GM18861 (cell line): ENCODE measurements around the gene PAQR7.

Experiments
- ATAC-seq: cut with Tn5 transposase; IDR thresholded peaks from one replicate; pipeline ENCODE4 v1.9.1; 2021; ENCODE audit not compliant: unreplicated experiment

Gene PAQR7

GRCh38 chr1:25875154-25875855, at the start of gene PAQR7:
PAQR7 (minus strand) TSS chr1:25875708; CDS start chr1:25863839, 11,869 bp downstream.
- ATAC-seq: no peak

DNA sequence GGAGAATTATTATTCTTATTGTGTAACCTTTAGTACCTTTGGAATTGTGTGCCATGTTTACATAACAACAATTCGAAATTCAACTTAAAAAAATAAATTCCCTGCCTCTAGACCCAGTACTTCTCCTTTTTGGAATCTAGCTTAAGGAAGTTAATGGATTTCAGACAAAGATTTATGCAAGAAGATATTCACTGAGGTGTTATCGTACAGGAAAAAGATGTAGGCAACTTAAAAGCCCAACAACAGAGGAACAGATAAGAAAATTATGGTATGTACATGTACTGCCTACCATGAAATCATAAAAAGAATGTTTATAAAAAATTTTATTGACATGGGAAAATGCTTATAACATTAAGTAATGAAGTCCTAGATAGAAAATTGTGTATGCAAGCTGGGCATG, 48.9 kb upstream of the PAQR7 start:
- no peak for ATAC-seq

DNA sequence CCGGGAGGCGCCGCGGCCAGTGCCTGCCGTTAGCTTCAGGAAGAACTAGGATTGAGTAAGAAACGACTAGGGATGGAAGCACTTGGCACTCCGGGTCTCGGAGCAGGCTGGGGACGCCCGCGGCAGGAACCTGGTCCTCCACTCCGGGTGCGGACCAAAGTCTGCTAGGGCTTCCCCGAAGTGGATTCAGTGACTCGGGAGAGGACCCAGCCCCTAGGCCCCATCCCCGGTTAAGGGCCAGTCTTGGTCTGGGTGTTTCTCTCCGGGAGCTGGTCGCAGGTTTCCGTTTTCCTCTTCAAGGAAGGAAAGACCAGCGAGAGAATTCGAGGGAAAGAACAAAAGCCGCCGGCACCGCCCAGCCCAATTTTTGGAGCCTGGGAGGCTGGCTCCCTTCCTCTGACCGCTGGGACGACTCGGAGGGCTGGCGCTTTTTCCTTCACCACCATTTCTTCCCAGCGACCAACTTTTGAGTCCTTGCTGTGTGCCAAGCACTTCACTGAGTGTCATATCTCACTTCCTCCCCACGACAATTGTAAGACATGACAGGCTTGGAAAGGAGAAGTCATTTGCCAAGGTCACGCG, 47.6 kb upstream of the PAQR7 start:
- ATAC-seq: no peak

- no peak for ATAC-seq
Observed at GRCh38 chr1:25922056-25922970, 46.8 kb upstream of the PAQR7 start.

GRCh38 chr1:25918615-25919014, 43.1 kb upstream of the PAQR7 start:
- ATAC-seq: no peak

- ATAC-seq: no peak
Observed at GRCh38 chr1:25917996-25918395, 42.5 kb upstream of the PAQR7 start.

GRCh38 chr1:25916460-25916859, 41.0 kb upstream of the PAQR7 start:
- no peak for ATAC-seq

GRCh38 chr1:25914074-25914995, 38.8 kb upstream of the PAQR7 start:
- no peak for ATAC-seq

DNA sequence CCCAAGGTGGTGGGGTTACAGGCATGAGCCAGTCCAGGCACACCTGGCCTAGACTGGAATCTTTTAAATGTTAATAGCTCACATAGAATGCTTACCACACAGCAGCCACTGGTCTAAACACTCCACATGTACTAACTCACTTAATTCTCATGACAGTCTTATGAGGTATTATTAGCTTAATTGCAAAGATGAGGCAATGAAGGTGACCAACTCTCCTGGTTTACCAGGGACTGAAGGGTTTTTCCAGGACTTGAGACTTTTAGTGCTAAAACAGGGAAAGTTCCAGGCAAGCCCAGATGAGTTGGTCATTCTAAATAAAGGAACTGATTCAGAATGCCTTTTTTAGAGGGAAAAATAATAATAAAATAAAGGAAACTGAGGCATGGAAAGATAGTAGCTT, 37.7 kb upstream of the PAQR7 start:
- ATAC-seq: no peak

DNA sequence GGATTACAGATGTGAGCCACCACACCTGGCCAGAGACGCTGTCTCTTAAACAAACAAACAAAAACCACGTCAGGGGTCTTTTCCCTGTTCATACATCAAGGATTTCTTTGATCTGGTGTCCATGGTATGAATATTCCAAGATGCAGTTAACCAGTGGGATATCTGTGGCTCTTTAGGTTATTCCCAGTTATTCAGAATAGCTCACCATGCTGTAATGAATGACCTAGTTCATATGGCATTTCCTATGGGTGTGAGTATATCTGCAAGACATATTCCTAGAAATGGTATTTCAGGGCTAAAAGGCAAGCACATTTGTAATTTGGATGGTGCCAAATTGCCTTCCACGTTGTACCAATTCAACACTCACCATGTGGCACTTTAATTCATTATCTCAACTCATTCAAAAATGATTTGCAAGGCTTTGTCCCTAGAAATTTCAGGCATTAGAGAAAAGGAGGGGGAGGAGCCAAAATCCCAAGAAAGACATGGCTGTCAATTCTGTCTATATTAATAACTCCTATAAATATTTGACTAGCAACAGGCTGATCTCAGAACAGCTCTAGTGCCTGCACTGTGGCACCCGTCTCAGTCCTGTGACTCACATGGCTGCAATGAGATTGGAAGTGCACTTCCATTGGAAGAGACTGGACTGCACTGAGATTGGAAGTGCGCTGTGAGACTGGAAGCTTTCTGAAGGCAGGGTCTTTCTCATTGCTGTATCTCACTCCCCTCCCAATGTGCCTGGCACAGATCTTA, 36.7 kb upstream of the PAQR7 start:
- ATAC-seq: no peak

DNA sequence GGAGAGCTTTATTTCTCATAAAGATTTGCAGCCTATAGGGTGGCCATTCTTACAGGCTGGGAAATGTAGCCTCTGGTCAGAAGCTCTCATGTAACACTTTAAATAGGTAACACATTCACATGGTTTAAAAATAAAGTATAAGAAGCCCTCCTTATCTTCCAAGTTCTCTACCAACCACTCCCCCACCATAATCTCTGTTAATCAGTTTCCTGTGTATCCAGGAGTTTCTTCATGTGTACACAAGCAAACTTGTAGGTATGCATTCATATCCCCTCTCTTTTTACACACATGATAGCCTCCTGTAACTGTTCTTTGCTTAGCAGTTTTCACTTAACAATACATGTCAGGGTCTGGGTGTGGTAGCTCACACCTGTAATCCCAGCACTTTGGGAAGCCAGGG, 35.7 kb upstream of the PAQR7 start:
- ATAC-seq: no peak

DNA sequence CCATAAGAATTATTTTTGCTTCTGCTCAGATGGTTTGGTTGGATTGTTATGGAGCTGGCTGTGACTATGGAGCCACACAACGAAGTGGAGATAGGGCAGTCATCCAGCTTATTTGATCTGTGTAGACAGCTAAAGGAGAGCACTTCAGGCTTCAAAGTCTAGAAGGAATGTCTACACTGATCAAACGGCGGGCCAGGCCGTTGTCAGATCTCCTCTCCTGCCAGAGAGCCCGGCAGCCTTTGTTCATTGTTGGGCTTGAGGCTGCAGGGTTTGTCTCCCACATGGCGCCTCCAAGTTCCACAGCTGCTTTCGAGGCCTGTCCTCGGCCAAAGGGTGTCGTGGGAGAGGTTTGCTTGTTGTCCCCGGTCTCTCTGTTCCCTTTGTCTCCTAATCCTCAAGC, 33.5 kb upstream of the PAQR7 start:
- ATAC-seq: no peak

GRCh38 chr1:25908161-25908560, 32.7 kb upstream of the PAQR7 start:
- ATAC-seq: no peak

GRCh38 chr1:25907601-25908000, 32.1 kb upstream of the PAQR7 start:
- no peak for ATAC-seq

GRCh38 chr1:25906644-25907300, 31.3 kb upstream of the PAQR7 start:
- no peak for ATAC-seq

DNA sequence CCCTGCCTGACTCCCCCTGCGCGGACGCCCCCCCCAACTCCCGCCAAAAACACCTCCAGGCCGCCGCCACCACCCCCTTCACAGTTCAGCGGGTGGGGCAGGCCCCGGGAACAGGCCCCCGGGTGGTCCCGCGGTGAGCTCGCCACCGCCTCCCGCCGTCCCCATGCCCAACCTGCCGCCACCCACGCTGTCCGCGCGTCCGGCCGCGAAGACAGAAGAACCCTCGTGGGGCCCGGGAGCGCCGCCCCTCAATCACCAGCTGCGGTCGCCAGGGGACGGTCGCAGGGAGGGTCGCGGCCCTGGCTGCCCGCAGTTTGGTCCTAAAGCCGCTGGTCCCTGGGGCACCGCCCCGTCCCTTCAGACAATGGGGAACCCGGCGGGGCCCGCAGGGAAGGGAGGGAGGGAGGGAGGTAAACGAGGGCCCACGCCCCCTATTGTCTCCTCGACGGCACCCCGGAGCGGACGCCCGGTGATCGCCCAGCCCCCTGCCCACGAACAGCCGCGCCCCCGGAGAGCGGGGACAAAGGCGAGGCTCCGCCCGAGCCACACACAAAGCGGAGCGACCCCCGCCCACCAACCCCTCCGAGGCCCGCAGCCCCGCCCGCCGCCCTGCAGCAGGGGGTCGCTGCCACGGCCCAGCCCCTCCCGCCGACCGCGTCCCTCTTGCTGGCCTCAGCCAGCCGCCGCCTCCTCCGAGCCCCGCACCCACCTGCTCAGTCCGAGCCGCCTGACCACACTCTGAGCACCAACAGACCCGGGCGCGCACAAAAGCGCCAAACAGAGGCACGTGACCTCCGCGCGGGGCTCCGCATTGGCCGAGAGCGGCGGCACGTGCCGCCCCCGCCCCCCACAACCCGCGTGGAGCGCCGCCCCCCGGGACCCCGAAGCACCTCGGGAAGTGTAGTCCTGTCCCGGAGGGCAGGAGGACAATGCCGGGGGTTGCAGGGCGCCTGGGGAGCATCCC, 30.5 kb upstream of the PAQR7 start, which contains the start of gene STMN1:
Gene STMN1 (minus strand): TSS at position 740 of the 964 bp plus-strand sequence. CDS start 1,743 bp downstream, outside the sequence.
- peak; percentile 50 for ATAC-seq

GRCh38 chr1:25904943-25905679, 29.6 kb upstream of the PAQR7 start:
- ATAC-seq: peak; percentile 37

- ATAC-seq: no peak
Observed at GRCh38 chr1:25903986-25904385, 28.5 kb upstream of the PAQR7 start.
